Erythroblast (primary cell): ENCODE data around the gene ANKRD31.

Experiments
- GATA1 ChIP-seq: IDR thresholded peaks from 2 replicates; pipeline ENCODE4 v1.6.1; 2011; ENCODE audit warnings: low read depth, mild to moderate bottlenecking, control low read depth, low read length, moderate library complexity
- POLR2A ChIP-seq: IDR thresholded peaks from 2 replicates; pipeline ENCODE4 v1.6.1; 2011; ENCODE audit warnings: mild to moderate bottlenecking, low read length

GRCh38 chr5:75242067-75242466, 5.4 kb upstream of the ANKRD31 start:
- TF ChIP-seq POLR2A (no peak), GATA1 (no peak)
